Calu3 (cell line): ENCODE measurements around the gene TSC1. TPM values are rescaled to one million over a fixed set of nuclear protein-coding genes. Genes with fewer than 3 reads are reported as not detected.

Experiments used
- BruUV-seq: library from RNA; stranded (reverse); fragments of 400-500 nt; replicated peaks from 2 replicates; lab custom pipeline; 2021; lab: Mats Ljungman, UMichigan
- CTCF ChIA-PET: fragments of 300-600 bp; sonication (Branson Sonifier 250); formaldehyde crosslinking; loops from one replicate; lab custom pipeline; 2022; ENCODE audit warnings: antibody characterized with exemption; lab: Charles Lee
- DNase-seq: peaks from one replicate; pipeline ENCODE4 v3.0.0; 2022
- H3K27ac Mint-ChIP-seq: one replicate; pipeline ENCODE4 v1.8.0; 2022; ENCODE audit warnings: mixed read lengths; ENCODE audit not compliant: unreplicated experiment
- H3K27me3 Mint-ChIP-seq: one replicate; pipeline ENCODE4 v1.8.0; 2022; ENCODE audit warnings: mixed read lengths; ENCODE audit not compliant: unreplicated experiment
- H3K36me3 Mint-ChIP-seq: one replicate; pipeline ENCODE4 v1.8.0; 2022; ENCODE audit warnings: mild to moderate bottlenecking, moderate library complexity, mixed read lengths; ENCODE audit not compliant: insufficient read depth, unreplicated experiment
- H3K4me1 Mint-ChIP-seq: one replicate; pipeline ENCODE4 v1.8.0; 2022; ENCODE audit warnings: mild to moderate bottlenecking, low read depth, mixed read lengths; ENCODE audit not compliant: unreplicated experiment
- H3K4me3 Mint-ChIP-seq: one replicate; pipeline ENCODE4 v1.8.0; 2022; ENCODE audit warnings: mild to moderate bottlenecking, low read depth, moderate library complexity, mixed read lengths; ENCODE audit not compliant: unreplicated experiment
- H3K9me3 Mint-ChIP-seq: one replicate; pipeline ENCODE4 v1.8.0; 2022; ENCODE audit warnings: low read depth, mixed read lengths; ENCODE audit not compliant: unreplicated experiment
- CTCF ChIP-seq: fragments of 200-600 bp; IDR thresholded peaks from one replicate; pipeline ENCODE4 v1.8.0; 2022; ENCODE audit warnings: antibody characterized with exemption; ENCODE audit not compliant: unreplicated experiment
- intact Hi-C: fragments of 100-400 bp; cut with micrococcal nuclease; formaldehyde crosslinking; loops from one replicate; pipeline ENCODE4 v1.10.0; 2022; ENCODE audit not compliant: unreplicated experiment
- total RNA-seq: library from RNA; stranded (reverse); gene quantifications from 2 replicates; pipeline ENCODE4 v1.2.3, GENCODE V29; 2022

TSC1 gene
- total RNA-seq, 1 experiment from 2014 or later, result 31.7 TPM

- Mint-ChIP-seq H3K27me3 (no peaks in the 10 kb centered on the region), H3K27ac (no peak within 1 kb of the TSS), H3K4me1 (no peaks in the 10 kb centered on the region), H3K36me3 (peaks cover 24% of the 10 kb centered on the region), H3K4me3 (peak within 1 kb of the TSS; percentile 66), H3K9me3 (no peaks in the 10 kb centered on the region)
- intact Hi-C loops, result no loop called here
- no TSS peak for BruUV-seq
- TF ChIP-seq CTCF, result no peak
- DNase-seq, result peak; percentile 57
- CTCF ChIA-PET, result no interaction called here
Measured at GRCh38 chr9:132878695-132879456, 65.5 kb downstream of the TSC1 start, which contains the start of gene SPACA9. Gene SPACA9, plus strand, starts transcription at chr9:132878898. Its CDS starts 5,050 bp downstream, at chr9:132883948.

GRCh38 chr9:132877824-132878694, 66.4 kb downstream of the TSC1 start, which contains the start of gene AK8:
Gene AK8, minus strand, starts transcription at chr9:132878284. Its CDS starts 29 bp downstream, at chr9:132878255.
- BruUV-seq, result TSS peak; percentile 70
- TF ChIP-seq CTCF, result no peak
- no peak within 1 kb of the TSS for H3K27ac Mint-ChIP-seq
- intact Hi-C loops, result no loop called here
- H3K36me3 Mint-ChIP-seq, result peaks cover 24% of the 10 kb centered on the region
- CTCF ChIA-PET, result no interaction called here
- no peaks in the 10 kb centered on the region for H3K9me3 Mint-ChIP-seq
- DNase-seq, result peak; percentile 75
- no peaks in the 10 kb centered on the region for H3K27me3 Mint-ChIP-seq
- H3K4me1 Mint-ChIP-seq, result no peaks in the 10 kb centered on the region
- H3K4me3 Mint-ChIP-seq, result peak within 1 kb of the TSS; percentile 66

DNA sequence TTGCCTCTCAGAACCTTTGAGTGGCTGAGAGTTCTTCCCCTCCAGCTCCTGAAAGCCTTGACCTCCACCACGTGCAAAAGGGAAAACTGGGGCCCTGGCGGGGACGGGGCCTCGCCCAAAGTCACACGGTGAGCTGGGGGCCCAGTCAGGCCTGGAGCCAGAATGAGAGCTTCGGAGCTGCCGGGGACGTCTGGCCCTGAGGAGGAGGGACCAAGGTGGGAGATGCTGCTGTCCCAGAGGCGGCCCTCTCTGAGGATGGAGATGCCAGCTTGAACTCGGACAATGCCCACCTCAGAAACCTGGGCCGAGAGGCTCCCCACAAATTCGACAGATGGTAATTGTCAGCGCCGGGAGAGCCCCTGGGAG, 67.0 kb downstream of the TSC1 start:
- DNase-seq, result no peak
- BruUV-seq, result no TSS peak
- H3K4me3 Mint-ChIP-seq, result peak overlapping the region; percentile 66
- H3K9me3 Mint-ChIP-seq, result no peaks in the 10 kb centered on the region
- H3K4me1 Mint-ChIP-seq, result no peaks in the 10 kb centered on the region
- no peaks in the 10 kb centered on the region for H3K27me3 Mint-ChIP-seq
- H3K36me3 Mint-ChIP-seq, result peaks cover 24% of the 10 kb centered on the region
- no peak overlapping the region for H3K27ac Mint-ChIP-seq
- intact Hi-C loops, result no loop called here
- CTCF ChIA-PET, result no interaction called here
- TF ChIP-seq CTCF, result no peak

DNA sequence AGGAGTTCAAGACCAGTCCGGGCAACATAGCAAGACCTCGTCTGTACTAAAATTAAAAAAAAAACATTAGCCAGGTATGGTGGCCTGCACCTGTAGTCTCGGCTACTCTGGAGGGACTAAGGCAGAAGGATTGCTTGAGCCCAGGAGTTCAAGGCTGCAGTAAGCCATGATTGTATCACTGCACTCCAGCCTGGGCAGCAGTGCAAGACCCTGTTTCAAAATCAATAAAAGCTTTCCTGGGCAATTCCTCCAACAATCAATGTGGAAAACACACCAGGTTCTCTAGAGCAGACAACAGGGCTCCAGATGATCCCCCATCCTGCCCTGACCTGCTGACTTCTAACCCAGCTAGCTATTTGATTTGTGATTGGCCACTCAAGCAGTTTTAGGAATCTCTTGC, 67.6 kb downstream of the TSC1 start:
- intact Hi-C loops, result no loop called here
- no peak for DNase-seq
- Mint-ChIP-seq H3K27me3 (no peaks in the 10 kb centered on the region), H3K36me3 (peaks cover 24% of the 10 kb centered on the region), H3K4me1 (no peaks in the 10 kb centered on the region), H3K4me3 (no peak overlapping the region), H3K27ac (no peak overlapping the region), H3K9me3 (no peaks in the 10 kb centered on the region)
- TF ChIP-seq CTCF, result no peak
- TSS peak; percentile 61 for BruUV-seq
- CTCF ChIA-PET, result no interaction called here
